Endothelial cell (in vitro differentiated cells): ENCODE results near the gene GABRG3. TPM values are rescaled to one million over a fixed set of nuclear protein-coding genes. Genes with fewer than 3 reads are reported as not detected.

Source experiments
- DNase-seq: peaks from one replicate; pipeline ENCODE4 v3.0.0; 2021; ENCODE audit warnings: low spot score
- H3K27ac Mint-ChIP-seq: one replicate; pipeline ENCODE4 v1.8.0; 2021; ENCODE audit warnings: mixed read lengths, inconsistent platforms; ENCODE audit not compliant: unreplicated experiment
- H3K27me3 Mint-ChIP-seq: one replicate; pipeline ENCODE4 v1.8.0; 2021; ENCODE audit warnings: mild to moderate bottlenecking, moderate library complexity, mixed read lengths, inconsistent platforms; ENCODE audit not compliant: unreplicated experiment
- H3K36me3 Mint-ChIP-seq: one replicate; pipeline ENCODE4 v1.8.0; 2021; ENCODE audit warnings: mild to moderate bottlenecking, low read depth, mixed read lengths, inconsistent platforms; ENCODE audit not compliant: unreplicated experiment
- H3K4me1 Mint-ChIP-seq: one replicate; pipeline ENCODE4 v1.8.0; 2021; ENCODE audit warnings: mild to moderate bottlenecking, mixed read lengths, inconsistent platforms; ENCODE audit not compliant: unreplicated experiment
- H3K4me3 Mint-ChIP-seq: one replicate; pipeline ENCODE4 v1.8.0; 2021; ENCODE audit warnings: mild to moderate bottlenecking, mixed read lengths, inconsistent platforms; ENCODE audit not compliant: unreplicated experiment
- H3K9me3 Mint-ChIP-seq: one replicate; pipeline ENCODE4 v1.8.0; 2021; ENCODE audit warnings: mixed read lengths, inconsistent platforms; ENCODE audit not compliant: unreplicated experiment
- total RNA-seq: library from RNA; stranded (reverse); fragmentation: NEBNext Ultra II Directional; extraction: Animal tissue kit (Norgen Biotek cat#: 25700); gene quantifications from one replicate; pipeline ENCODE4 v1.2.1, GENCODE V29; 2021; ENCODE audit not compliant: unreplicated experiment
- TF ChIP-seq, protein P1 (sequence below): fragments of 200-600 bp; sonication (generic); IDR thresholded peaks from one replicate; pipeline ENCODE4 v1.5.0; 2021; ENCODE audit warnings: antibody characterized with exemption; ENCODE audit not compliant: unreplicated experiment

GABRG3 gene
- total RNA-seq, 1 donor from 2014 or later: 0.21 TPM

DNA sequence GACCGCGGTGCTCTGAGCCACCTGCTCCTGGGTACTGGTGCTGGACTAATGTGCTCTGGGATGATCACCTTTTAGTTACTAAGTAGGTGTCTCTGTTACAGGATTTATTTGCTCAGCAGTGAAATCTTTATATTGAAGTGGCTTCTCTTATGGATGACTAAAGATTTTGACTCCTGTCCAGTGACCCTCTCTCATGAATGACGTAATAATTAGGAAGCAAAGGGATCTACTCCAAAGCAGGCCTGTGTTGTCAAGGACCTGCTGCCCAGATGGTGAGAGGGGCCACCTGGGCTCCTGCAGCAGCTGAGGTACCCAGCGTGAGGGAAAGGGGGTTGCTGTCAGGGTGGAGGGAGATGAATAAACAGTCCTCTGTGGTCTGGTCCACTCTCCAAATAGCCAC is 263.6 kb downstream of the GABRG3 start:
- Mint-ChIP-seq H3K9me3 (no peaks in the 10 kb centered on the region), H3K27me3 (no peaks in the 10 kb centered on the region), H3K36me3 (no peaks in the 10 kb centered on the region), H3K27ac (no peak overlapping the region), H3K4me3 (no peak overlapping the region), H3K4me1 (peaks cover 4% of the 10 kb centered on the region)
- TF ChIP-seq, protein P1, sequence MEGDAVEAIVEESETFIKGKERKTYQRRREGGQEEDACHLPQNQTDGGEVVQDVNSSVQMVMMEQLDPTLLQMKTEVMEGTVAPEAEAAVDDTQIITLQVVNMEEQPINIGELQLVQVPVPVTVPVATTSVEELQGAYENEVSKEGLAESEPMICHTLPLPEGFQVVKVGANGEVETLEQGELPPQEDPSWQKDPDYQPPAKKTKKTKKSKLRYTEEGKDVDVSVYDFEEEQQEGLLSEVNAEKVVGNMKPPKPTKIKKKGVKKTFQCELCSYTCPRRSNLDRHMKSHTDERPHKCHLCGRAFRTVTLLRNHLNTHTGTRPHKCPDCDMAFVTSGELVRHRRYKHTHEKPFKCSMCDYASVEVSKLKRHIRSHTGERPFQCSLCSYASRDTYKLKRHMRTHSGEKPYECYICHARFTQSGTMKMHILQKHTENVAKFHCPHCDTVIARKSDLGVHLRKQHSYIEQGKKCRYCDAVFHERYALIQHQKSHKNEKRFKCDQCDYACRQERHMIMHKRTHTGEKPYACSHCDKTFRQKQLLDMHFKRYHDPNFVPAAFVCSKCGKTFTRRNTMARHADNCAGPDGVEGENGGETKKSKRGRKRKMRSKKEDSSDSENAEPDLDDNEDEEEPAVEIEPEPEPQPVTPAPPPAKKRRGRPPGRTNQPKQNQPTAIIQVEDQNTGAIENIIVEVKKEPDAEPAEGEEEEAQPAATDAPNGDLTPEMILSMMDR: no peak
- no peak for DNase-seq

DNA sequence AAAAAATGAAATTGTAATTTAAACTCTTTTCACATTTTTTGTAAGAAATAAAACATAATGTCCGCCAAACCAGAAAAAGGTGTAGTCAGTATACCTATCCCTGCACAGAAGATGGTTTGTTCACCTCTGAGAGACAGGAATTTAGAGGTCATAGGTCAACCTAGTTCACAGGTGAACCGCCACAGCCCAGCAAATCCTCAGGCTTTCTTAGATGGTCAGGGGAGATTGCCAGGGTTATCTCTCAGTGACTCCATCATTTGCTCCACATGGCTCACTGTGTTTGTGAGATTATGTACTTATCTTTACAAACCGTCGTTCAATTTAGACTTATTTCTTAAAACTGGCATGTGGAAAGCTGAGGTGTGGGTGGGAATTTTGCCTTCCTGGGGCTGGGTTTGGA is 264.2 kb downstream of the GABRG3 start:
- H3K36me3 Mint-ChIP-seq: no peaks in the 10 kb centered on the region
- no peak overlapping the region for H3K4me3 Mint-ChIP-seq
- TF ChIP-seq, protein P1: no peak
- no peak overlapping the region for H3K27ac Mint-ChIP-seq
- H3K9me3 Mint-ChIP-seq: no peaks in the 10 kb centered on the region
- DNase-seq: no peak
- H3K4me1 Mint-ChIP-seq: peaks cover 4% of the 10 kb centered on the region
- H3K27me3 Mint-ChIP-seq: no peaks in the 10 kb centered on the region

DNA sequence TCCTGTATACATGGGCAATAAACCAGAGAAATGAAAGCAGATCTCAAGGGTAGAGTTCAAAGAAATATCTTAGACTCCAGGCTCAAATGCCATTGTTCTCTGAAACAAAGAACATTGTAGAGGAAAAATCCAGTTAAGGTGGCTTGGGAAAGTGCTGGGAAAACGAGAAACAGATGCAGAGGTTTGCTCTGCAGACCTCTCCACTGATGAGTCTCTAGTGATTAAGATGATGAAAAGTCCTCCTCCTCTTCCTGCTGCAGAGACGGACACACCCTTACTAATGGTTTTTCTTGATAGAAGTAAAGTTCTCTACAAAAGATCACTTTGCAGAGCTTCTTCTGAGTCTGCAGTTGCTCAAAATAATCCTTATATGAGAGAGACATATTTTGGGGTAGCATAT is 264.7 kb downstream of the GABRG3 start:
- TF ChIP-seq, protein P1: no peak
- H3K27me3 Mint-ChIP-seq: no peaks in the 10 kb centered on the region
- H3K4me3 Mint-ChIP-seq: no peak overlapping the region
- H3K27ac Mint-ChIP-seq: peak overlapping the region; percentile 11
- no peaks in the 10 kb centered on the region for H3K9me3 Mint-ChIP-seq
- peaks cover 4% of the 10 kb centered on the region for H3K4me1 Mint-ChIP-seq
- no peaks in the 10 kb centered on the region for H3K36me3 Mint-ChIP-seq
- no peak for DNase-seq

DNA sequence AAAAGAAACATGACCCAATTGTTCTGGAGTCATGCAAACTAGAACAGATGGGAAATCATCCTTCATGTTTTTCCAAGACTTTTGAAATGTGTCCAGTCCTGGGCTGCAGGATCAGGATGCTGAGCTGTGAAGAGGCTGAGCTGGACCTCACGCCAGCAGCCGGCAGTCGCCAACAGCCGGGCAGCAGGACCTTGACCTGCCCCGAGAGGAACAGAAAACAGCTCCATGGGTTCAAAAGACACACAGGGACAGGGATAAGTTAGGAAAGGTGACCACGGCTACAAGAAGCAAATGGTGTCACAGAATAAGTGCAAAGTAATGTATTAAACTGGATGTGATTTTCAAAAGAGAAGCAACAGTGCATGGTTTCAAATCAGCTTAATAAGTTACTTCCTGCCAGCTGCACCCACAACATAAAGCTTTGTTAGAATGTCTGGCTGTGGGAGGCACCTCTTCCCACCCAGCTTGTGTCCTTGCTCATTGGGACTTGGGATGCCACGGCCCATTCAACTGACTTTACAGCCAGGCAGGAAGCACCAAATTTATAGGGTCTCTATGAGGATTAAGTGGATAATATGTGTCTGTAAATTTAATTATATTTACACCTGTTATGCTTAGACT is 266.4 kb downstream of the GABRG3 start:
- TF ChIP-seq, protein P1: no peak
- Mint-ChIP-seq H3K36me3 (no peaks in the 10 kb centered on the region), H3K4me1 (peaks cover 4% of the 10 kb centered on the region), H3K4me3 (no peak overlapping the region), H3K27me3 (no peaks in the 10 kb centered on the region), H3K27ac (no peak overlapping the region), H3K9me3 (no peaks in the 10 kb centered on the region)
- no peak for DNase-seq

DNA sequence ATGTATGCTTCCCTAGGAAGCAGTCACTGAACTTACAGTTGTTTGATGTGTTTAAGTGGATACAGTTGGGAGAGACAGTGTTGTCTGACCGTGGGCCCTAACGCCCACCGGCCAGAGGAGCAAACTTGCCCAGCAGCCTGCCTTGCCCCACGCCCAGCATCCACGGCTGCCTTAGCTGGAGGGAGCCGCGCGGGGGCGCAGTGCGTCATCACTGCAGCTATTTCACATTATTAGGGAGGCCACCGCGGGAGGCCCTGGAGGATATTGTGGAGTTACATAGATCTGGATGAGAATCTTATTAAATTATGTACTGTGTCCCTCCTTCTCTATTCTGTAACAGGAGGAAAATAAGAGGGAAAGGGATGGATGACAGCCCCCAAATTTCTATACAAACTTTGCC is 267.2 kb downstream of the GABRG3 start:
- H3K27me3 Mint-ChIP-seq: no peaks in the 10 kb centered on the region
- TF ChIP-seq, protein P1: peak; percentile 21
- no peak overlapping the region for H3K27ac Mint-ChIP-seq
- DNase-seq: peak; percentile 17
- no peaks in the 10 kb centered on the region for H3K9me3 Mint-ChIP-seq
- H3K4me1 Mint-ChIP-seq: peaks cover 4% of the 10 kb centered on the region
- H3K4me3 Mint-ChIP-seq: no peak overlapping the region
- no peaks in the 10 kb centered on the region for H3K36me3 Mint-ChIP-seq
